ENCODE measurements around the gene ARL14EP.

ARL14EP gene

GRCh38 chr11:30381879-30382278 lies 59.0 kb downstream of the ARL14EP start:
- DNase-seq (ENCODE audit: low read depth) = no peak

Measured in GM04503 (cell line).